NCI-H774 (cell line): Measurements from ENCODE around the gene DUOX1.
"Not testable (repeated sequence)": the region's sequence is repeated elsewhere in the genome, so short reads cannot be mapped to it uniquely, and the experiment has no call there.

ENCODE experiments used
- DNase-seq: peaks from one replicate; lab custom pipeline; 2025; lab: John Stamatoyannopoulos, UW

DUOX1 gene

GRCh38 chr15:45121706-45122417 lies 7.9 kb upstream of the DUOX1 start:
- DNase-seq: no peak

GRCh38 chr15:45122719-45123118 lies 7.1 kb upstream of the DUOX1 start:
- no peak for DNase-seq

GRCh38 chr15:45123397-45123796 lies 6.4 kb upstream of the DUOX1 start:
- no peak for DNase-seq

- no peak for DNase-seq
Measured at GRCh38 chr15:45126535-45127158, 3.1 kb upstream of the DUOX1 start.

DNA sequence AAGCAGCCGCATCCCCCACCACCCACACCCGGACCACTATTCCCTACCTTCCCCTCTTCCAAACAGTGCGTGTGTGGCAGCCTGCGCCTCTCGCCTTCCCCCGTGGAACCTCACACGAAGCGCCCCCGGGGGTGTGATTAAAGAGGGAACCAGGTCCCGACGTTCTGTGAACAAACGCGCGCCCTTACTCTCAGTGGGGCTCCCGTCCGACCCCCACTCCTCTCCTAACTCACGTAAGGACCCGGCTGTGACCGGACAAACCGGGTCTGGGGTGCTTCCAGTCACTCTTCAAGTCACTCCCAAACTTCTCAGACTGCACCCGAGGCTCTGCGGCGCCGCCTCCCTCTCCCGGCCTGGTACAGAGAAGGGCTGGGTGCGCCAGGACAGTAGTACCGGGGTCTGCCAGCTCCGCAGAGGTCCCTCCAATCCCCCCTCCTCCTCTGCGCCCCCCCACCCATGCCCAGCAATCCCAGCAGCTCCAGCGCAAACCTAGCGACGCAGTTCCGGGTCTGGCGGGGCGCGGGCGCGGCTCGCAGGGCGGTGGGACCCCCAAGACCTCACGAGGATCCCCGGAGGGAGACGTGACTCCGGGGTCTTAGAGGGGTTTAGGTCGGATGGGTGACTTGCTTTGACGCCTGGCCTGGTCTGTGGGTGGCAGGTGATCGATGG lies 689 bp upstream of the DUOX1 start:
- DNase-seq: no peak

GRCh38 chr15:45130291-45131000 lies 652 bp downstream of the DUOX1 start:
- DNase-seq: no peak

- no peak for DNase-seq
Measured at GRCh38 chr15:45131510-45131909, 1.7 kb downstream of the DUOX1 start.

- no peak for DNase-seq
Measured at GRCh38 chr15:45132844-45133560, 3.2 kb downstream of the DUOX1 start.

DNA sequence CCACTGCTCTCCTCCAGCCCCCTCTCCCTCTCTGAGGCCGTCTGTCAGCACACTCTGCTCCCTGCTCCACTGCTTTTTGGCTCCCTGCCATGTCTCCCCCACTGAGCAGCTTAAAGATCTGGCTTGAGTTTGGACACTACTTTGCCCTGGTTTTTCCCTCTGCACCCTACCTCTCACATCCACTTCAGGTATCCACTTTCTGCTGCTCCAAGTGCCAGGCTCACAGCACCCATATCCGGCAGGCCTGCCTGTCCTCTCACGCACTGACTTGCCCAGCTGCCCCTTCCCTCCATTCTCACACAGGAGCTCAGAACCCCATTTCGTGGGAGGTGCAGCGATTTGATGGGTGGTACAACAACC lies 3.7 kb downstream of the DUOX1 start:
- no peak for DNase-seq

- DNase-seq: no peak
Measured at GRCh38 chr15:45134046-45134445, 4.3 kb downstream of the DUOX1 start.

DNA sequence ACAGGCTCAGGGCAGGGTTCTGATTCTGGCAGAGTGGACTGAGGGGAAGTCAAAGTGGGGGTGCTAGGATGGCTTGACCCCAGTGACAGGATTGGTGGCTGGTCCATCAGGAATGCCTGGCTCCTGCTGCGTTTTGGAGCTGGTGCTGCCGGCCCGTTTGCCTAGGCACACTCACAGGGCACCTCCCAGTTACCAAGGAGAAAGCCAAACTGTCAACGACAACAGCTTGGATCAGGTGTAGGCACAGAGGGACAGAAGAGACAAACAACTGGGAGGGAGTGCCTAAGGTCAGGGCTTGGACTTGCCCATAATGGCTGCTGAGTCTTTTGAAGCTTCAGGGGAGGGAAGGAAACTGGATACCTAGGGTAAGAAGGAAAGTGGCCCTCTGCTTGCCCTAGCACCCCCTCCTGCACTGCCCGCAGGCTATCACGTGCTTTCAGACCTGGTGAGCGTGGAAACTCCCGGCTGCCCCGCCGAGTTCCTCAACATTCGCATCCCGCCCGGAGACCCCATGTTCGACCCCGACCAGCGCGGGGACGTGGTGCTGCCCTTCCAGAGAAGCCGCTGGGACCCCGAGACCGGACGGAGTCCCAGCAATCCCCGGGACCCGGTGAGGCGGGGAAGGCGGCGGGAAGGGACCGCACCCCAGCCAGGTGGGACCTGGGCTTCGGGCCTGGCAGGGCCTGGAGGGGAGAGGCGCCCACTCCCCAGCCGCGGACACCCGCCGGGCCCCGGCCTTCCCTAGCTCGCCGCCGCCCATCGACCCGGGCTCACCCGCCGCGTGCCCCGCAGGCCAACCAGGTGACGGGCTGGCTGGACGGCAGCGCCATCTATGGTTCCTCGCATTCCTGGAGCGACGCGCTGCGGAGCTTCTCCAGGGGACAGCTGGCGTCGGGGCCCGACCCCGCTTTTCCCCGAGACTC lies 5.1 kb downstream of the DUOX1 start:
- DNase-seq: no peak

- DNase-seq: not testable (repeated sequence)
Measured at GRCh38 chr15:45135705-45136377, 6.0 kb downstream of the DUOX1 start.

DNA sequence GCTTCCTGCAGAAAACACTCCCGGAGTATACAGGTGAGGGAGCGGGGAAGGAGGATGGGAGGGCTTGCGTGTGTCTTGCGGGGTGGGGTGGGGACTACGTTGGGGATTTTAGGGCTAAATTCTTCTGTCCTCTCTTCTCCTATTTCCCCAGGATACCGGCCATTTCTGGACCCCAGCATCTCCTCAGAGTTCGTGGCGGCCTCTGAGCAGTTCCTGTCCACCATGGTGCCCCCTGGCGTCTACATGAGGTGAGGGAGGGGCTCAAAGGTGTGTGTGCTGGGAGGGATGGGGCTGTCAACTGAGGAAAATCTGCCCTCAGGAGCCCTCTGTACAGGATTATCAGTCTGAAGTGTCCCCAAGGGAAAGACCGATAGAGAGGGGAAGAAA lies 6.6 kb downstream of the DUOX1 start:
- DNase-seq: no peak

DNA sequence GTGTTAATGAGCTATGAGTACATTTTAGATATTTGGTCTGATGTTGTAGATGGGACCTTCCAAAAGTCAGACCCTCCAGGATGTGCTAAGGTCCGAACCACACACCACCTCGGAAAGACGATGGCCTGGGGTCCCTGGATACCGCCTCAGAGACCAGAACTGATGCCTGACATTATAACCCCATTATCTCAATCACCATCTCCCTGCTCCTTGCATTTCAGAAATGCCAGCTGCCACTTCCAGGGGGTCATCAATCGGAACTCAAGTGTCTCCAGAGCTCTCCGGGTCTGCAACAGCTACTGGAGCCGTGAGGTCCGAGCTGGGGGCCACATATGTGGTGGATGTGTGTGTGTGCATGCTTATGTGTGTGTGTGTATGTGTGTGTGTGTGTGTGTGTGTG lies 7.9 kb downstream of the DUOX1 start:
- DNase-seq: no peak

DNA sequence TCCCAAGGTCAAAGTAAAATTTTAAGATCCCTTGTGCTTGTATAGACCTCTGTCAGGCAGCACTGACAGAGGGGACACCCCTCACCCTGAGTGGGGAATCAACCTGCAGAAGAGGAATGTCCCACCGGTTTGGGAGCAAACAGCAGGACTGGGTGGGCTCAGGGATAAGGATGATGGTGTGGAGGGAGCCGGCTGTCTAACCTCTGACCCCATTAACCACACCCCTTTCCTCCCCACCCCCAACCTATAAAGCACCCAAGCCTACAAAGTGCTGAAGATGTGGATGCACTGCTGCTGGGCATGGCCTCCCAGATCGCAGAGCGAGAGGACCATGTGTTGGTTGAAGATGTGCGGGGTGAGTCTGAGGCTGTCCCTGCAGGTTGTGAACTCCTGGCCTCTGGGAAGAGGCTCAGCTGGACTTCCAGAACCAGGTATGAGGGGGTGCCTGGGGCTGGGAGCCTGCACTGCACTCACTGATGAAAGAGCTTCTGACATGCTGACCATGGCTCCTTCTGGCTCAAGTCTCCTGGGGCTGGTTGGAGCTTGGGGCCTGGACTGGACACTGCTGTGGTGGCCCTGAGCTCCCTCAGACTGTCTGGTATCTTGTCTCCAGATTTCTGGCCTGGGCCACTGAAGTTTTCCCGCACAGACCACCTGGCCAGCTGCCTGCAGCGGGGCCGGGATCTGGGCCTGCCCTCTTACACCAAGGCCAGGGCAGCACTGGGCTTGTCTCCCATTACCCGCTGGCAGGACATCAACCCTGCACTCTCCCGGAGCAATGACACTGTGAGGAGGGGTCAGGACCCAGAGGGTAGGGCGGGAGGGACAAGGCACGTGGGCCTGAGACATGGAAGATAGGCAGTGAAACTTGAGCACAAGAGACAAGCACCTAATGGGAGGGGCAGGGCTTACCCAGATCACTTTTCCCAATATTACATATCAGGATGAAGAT lies 9.3 kb downstream of the DUOX1 start:
- DNase-seq: no peak

DNA sequence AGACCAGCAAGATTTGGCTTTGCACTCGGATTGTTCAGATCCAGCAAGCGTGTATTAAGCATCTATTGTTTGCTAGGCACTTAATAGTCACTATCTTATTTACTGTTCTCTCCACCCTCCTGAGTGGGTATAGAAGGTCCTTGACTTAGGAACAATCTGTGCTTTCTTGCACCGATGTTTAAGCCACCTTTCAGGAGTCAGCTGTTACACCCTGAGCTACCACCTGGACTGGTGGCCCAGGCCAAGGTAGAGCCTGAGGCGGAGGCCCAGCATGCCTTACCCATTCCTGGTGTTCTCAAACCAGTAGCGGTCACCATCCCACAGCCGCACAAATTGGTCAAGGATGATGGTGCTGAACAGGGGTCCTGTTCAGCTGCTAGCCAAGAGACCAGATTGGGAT lies 10.0 kb downstream of the DUOX1 start:
- no peak for DNase-seq

- no peak for DNase-seq
Measured at GRCh38 chr15:45140557-45141250, 10.9 kb downstream of the DUOX1 start.

- DNase-seq: no peak
Measured at GRCh38 chr15:45141386-45141785, 11.6 kb downstream of the DUOX1 start.

- no peak for DNase-seq
Measured at GRCh38 chr15:45143056-45143455, 13.3 kb downstream of the DUOX1 start.
